Hematopoietic multipotent progenitor cell treated with erythropoietin and hydrocortisone succinate and interleukin-3 and kit ligand, for 4 days (in vitro differentiated cells): ENCODE measurements around the gene FUT4.
"Not testable (repeated sequence)": the region's sequence is repeated elsewhere in the genome, so short reads cannot be mapped to it uniquely, and the experiment has no call there.

Experiments used
- DNase-seq: peaks from one replicate; pipeline ENCODE4 v3.0.0-alpha.2; 2015

FUT4 gene

GRCh38 chr11:94533696-94534630, 9.8 kb upstream of the FUT4 start:
- no peak for DNase-seq

GRCh38 chr11:94536386-94536785, 7.3 kb upstream of the FUT4 start:
- no peak for DNase-seq

GRCh38 chr11:94537031-94537600, 6.6 kb upstream of the FUT4 start:
- no peak for DNase-seq

GRCh38 chr11:94539420-94539819, 4.3 kb upstream of the FUT4 start:
- DNase-seq, result no peak

GRCh38 chr11:94544646-94545263, 1.0 kb downstream of the FUT4 start:
- DNase-seq, result peak; percentile 52

GRCh38 chr11:94545264-94546161, 1.8 kb downstream of the FUT4 start:
- DNase-seq, result no peak

GRCh38 chr11:94546162-94546470, 2.4 kb downstream of the FUT4 start:
- DNase-seq, result no peak

- DNase-seq, result peak; percentile 44
These were observed 3.2 kb downstream of the FUT4 start for GRCh38 chr11:94546886-94547285.

- peak; percentile 44 for DNase-seq
These were observed 5.4 kb downstream of the FUT4 start for GRCh38 chr11:94549146-94549545.

GRCh38 chr11:94550513-94550912, 6.8 kb downstream of the FUT4 start:
- peak; percentile 50 for DNase-seq

- no peak for DNase-seq
These were observed 10.2 kb downstream of the FUT4 start for GRCh38 chr11:94553938-94554337.

- DNase-seq, result not testable (repeated sequence)
These were observed 12.1 kb downstream of the FUT4 start for GRCh38 chr11:94555752-94556329.

GRCh38 chr11:94557421-94557820, 13.7 kb downstream of the FUT4 start:
- no peak for DNase-seq

- no peak for DNase-seq
These were observed 14.3 kb downstream of the FUT4 start for GRCh38 chr11:94557992-94558391.

GRCh38 chr11:94558468-94558867, 14.7 kb downstream of the FUT4 start:
- DNase-seq, result peak; percentile 88

GRCh38 chr11:94558932-94559331, 15.2 kb downstream of the FUT4 start:
- DNase-seq, result no peak

- no peak for DNase-seq
These were observed 15.6 kb downstream of the FUT4 start for GRCh38 chr11:94559361-94559760.

- no peak for DNase-seq
These were observed 17.1 kb downstream of the FUT4 start for GRCh38 chr11:94560834-94561233.

GRCh38 chr11:94563176-94563847, 19.6 kb downstream of the FUT4 start:
- DNase-seq, result no peak

- no peak for DNase-seq
These were observed 20.2 kb downstream of the FUT4 start for GRCh38 chr11:94563848-94564467.

- DNase-seq, result no peak
These were observed 23.5 kb downstream of the FUT4 start, which contains the start of gene PIWIL4 for GRCh38 chr11:94567181-94567670. TSS of gene PIWIL4 (plus strand) at chr11:94567368. CDS start at chr11:94567519, 151 bp downstream.
